ENCODE data around the gene VEGFA.

The VEGFA gene

GRCh38 chr6:43826730-43827129, 56.7 kb downstream of the VEGFA start:
- H3K27ac ChIP-seq, result no peak overlapping the region
- no peaks in the 10 kb centered on the region for H3K36me3 ChIP-seq
- no peaks in the 10 kb centered on the region for H3K9me3 ChIP-seq
- TF ChIP-seq, protein P1, sequence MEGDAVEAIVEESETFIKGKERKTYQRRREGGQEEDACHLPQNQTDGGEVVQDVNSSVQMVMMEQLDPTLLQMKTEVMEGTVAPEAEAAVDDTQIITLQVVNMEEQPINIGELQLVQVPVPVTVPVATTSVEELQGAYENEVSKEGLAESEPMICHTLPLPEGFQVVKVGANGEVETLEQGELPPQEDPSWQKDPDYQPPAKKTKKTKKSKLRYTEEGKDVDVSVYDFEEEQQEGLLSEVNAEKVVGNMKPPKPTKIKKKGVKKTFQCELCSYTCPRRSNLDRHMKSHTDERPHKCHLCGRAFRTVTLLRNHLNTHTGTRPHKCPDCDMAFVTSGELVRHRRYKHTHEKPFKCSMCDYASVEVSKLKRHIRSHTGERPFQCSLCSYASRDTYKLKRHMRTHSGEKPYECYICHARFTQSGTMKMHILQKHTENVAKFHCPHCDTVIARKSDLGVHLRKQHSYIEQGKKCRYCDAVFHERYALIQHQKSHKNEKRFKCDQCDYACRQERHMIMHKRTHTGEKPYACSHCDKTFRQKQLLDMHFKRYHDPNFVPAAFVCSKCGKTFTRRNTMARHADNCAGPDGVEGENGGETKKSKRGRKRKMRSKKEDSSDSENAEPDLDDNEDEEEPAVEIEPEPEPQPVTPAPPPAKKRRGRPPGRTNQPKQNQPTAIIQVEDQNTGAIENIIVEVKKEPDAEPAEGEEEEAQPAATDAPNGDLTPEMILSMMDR (IDR thresholded peaks at IDR 0.05), result no peak
- H3K4me3 ChIP-seq (ENCODE audit: low read depth in 1 of 2, low read length in 1 of 2), result no peak overlapping the region
- H3K4me1 ChIP-seq (ENCODE audit: control insufficient read depth in 1 of 2, insufficient read depth in 1 of 2, low read depth in 1 of 2, low read length in 1 of 2), result peaks cover 10 to 11% of the 10 kb centered on the region in 2 experiments
- H3K27me3 ChIP-seq, result no peaks in the 10 kb centered on the region

- H3K36me3 ChIP-seq, result no peaks in the 10 kb centered on the region
- H3K27ac ChIP-seq, result no peak overlapping the region
- no peaks in the 10 kb centered on the region for H3K9me3 ChIP-seq
- peaks cover 10 to 11% of the 10 kb centered on the region in 2 experiments for H3K4me1 ChIP-seq (ENCODE audit: control insufficient read depth in 1 of 2, insufficient read depth in 1 of 2, low read depth in 1 of 2, low read length in 1 of 2)
- TF ChIP-seq, protein P1 (IDR thresholded peaks at IDR 0.05), result no peak
- H3K27me3 ChIP-seq, result no peaks in the 10 kb centered on the region
- H3K4me3 ChIP-seq (ENCODE audit: low read depth in 1 of 2, low read length in 1 of 2), result no peak overlapping the region
Observed at GRCh38 chr6:43827898-43828297, 57.9 kb downstream of the VEGFA start.

GRCh38 chr6:43828711-43829110, 58.7 kb downstream of the VEGFA start:
- TF ChIP-seq, protein P1 (IDR thresholded peaks at IDR 0.05), result no peak
- Histone ChIP-seq H3K4me3 (ENCODE audit: low read depth in 1 of 2, low read length in 1 of 2) (no peak overlapping the region), H3K36me3 (no peaks in the 10 kb centered on the region), H3K27me3 (no peaks in the 10 kb centered on the region), H3K4me1 (ENCODE audit: control insufficient read depth in 1 of 2, insufficient read depth in 1 of 2, low read depth in 1 of 2, low read length in 1 of 2) (peaks cover 10 to 11% of the 10 kb centered on the region in 2 experiments), H3K27ac (no peak overlapping the region), H3K9me3 (no peaks in the 10 kb centered on the region)

- Histone ChIP-seq H3K9me3 (no peaks in the 10 kb centered on the region), H3K27me3 (no peaks in the 10 kb centered on the region), H3K4me3 (ENCODE audit: low read depth in 1 of 2, low read length in 1 of 2) (no peak overlapping the region), H3K27ac (no peak overlapping the region), H3K36me3 (no peaks in the 10 kb centered on the region), H3K4me1 (ENCODE audit: control insufficient read depth in 1 of 2, insufficient read depth in 1 of 2, low read depth in 1 of 2, low read length in 1 of 2) (peaks cover 3 to 4% of the 10 kb centered on the region in 2 experiments)
- TF ChIP-seq, protein P1 (IDR thresholded peaks at IDR 0.05), result no peak
Observed at GRCh38 chr6:43829470-43829869, 59.5 kb downstream of the VEGFA start.

- Histone ChIP-seq H3K27ac (no peak overlapping the region), H3K27me3 (no peaks in the 10 kb centered on the region), H3K4me1 (ENCODE audit: control insufficient read depth in 1 of 2, insufficient read depth in 1 of 2, low read depth in 1 of 2, low read length in 1 of 2) (peaks cover 0 to 2% of the 10 kb centered on the region in 2 experiments), H3K4me3 (ENCODE audit: low read depth in 1 of 2, low read length in 1 of 2) (no peak overlapping the region), H3K9me3 (no peaks in the 10 kb centered on the region), H3K36me3 (no peaks in the 10 kb centered on the region)
- TF ChIP-seq, protein P1 (IDR thresholded peaks at IDR 0.05), result no peak
Observed at GRCh38 chr6:43830775-43831174, 60.8 kb downstream of the VEGFA start.

DNA sequence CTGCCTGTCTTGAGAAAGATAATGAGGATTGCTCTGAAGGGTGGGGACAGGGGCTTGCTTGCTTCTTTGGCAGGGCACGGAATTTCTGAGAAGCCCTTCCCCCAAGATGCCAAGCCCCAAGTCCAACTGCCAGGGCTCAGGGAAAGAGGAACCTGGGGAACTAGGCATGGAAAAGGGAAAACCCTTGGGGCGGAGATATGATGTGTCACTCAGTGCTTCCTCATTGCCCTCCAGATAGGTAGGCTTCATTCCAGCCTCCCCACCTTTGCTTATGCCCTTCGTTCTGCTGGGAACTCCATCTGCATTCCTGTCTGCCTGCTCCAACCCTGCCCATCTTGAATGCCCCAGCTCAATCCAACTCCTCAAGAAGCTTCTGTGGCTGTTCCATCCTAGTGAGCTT, 61.2 kb downstream of the VEGFA start:
- Histone ChIP-seq H3K9me3 (no peaks in the 10 kb centered on the region), H3K36me3 (no peaks in the 10 kb centered on the region), H3K4me3 (ENCODE audit: low read depth in 1 of 2, low read length in 1 of 2) (no peak overlapping the region), H3K27me3 (no peaks in the 10 kb centered on the region), H3K27ac (no peak overlapping the region), H3K4me1 (ENCODE audit: control insufficient read depth in 1 of 2, insufficient read depth in 1 of 2, low read depth in 1 of 2, low read length in 1 of 2) (peaks cover 0 to 2% of the 10 kb centered on the region in 2 experiments)
- TF ChIP-seq, protein P1 (IDR thresholded peaks at IDR 0.05), result no peak
